UCSD-AML1 (cell line): ENCODE results near the gene GDPD1.
"Not testable (repeated sequence)": the region's sequence is repeated elsewhere in the genome, so short reads cannot be mapped to it uniquely, and the experiment has no call there.

Experiments used
- DNase-seq: peaks from one replicate; lab custom pipeline; 2025; ENCODE audit not compliant: unreplicated experiment; lab: John Stamatoyannopoulos, UW

GDPD1 gene

DNA sequence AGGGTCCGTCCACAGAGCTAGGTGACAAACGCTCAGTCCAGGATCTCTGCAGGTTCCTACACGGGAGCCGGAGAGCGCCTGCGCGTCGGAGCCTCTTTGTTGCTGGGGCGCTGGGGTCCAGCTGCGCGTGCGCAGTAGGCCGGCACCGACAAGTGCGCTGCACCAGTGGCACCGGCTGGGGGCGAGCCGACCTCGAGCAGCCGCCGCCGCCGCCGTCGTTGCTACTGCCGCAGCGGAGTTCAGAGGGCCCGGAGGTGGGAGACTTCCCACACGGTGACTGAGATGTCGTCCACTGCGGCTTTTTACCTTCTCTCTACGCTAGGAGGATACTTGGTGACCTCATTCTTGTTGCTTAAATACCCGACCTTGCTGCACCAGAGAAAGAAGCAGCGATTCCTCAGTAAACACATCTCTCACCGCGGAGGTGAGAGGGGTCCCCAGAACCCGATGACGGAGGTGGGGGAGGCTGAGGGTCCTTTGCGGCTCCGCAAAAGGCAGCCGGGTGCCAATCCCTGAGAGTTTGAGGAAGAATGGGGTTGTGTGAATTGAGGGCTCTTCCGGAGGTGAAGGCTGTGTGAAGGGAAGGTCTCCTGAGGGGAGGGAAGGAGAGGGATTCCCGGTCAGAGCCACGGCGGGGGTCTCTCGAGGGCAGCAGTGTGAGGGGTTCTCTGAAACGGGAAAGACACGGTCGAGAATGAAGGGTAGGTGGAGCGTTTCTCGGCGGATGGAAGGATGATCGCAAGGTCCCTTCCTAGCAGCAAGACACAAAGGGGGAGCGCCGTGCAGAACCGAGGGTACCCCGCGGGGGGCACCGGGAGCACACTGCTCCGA is at the start of gene GDPD1:
Gene GDPD1 (plus strand): TSS at position 184 of the 831 bp plus-strand sequence. CDS start 99 bp downstream, at position 283.
- DNase-seq, result peak; percentile 97

GRCh38 chr17:59172436-59173004 is 47.8 kb upstream of the GDPD1 start:
- DNase-seq, result no peak

DNA sequence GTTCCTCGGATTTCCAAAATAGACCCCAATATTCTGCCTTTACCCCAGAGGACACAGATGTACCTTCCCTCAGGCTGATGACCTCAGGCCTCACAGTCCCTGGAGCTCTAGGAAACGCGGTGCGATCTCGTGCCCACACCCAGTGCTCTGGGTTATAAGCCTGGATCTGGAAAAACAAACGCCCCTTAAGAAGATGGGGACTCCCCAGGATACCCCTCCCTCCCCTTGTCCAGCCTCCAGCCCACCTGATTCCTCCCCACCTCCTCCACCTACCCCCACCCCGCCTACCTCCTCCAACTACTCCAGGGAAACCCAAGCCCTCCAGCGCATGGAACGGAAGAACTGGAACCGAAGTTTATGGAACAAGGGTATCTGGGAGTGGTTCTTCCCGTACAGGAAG is 45.6 kb upstream of the GDPD1 start:
- no peak for DNase-seq

DNA sequence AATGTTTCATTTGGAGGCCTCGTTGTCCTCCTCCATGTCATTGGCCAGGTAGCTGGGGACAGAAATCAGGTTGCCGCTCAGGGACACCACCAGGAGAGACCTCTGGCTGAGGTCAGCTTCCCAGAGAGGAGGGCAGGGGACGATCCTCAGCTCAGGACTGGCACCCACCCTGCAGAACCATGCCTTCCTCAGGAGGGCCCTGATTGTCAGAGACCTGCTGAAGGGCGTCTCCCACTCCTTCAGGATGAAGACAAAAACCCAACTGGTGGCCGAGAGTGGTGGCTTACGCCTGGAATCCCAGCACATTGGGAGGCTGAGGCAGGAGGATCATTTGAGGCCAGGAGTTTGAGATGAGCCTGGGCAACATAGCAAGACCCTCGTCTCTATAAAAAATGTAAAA is 45.2 kb upstream of the GDPD1 start:
- DNase-seq, result no peak

DNA sequence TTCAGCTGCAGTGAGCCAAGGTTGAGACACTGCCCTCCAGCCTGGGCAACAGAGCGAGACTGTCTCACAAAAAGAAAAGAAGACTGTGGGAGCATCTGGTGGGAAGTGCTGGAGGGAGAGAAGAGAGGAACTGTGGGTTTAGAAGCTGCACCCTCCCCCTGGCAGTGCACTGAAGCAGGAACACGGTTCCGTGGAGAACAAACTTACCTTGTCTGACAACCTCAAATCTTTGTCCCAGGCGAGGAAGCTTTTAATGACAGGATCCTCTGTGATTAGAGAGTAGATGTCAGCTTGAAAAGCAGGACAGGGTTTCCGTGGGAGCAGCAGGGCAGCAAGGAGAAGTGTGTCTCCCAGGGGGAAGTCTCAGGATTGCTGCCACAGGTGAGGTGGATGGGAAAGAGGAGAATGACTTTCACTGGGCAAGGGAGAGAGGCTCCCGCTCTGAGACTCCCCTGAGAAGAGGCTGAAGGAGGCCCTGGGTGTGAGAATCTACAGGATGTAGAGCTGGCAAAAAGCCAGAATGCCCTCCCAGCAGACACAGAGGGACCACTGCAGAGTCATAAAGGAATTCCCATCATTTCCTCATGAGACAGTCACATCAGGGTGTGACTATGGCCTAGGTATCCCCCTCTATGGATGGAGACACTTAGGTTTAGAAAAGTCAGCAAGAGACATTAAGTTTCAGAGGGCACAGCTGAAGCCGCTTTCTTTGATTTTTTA is 41.9 kb upstream of the GDPD1 start:
- no peak for DNase-seq

- DNase-seq, result not testable (repeated sequence)
Observed at GRCh38 chr17:59179601-59180000, 40.7 kb upstream of the GDPD1 start.

- DNase-seq, result no peak
Observed at GRCh38 chr17:59180626-59181025, 39.7 kb upstream of the GDPD1 start.

- no peak for DNase-seq
Observed at GRCh38 chr17:59181481-59181880, 38.8 kb upstream of the GDPD1 start.

DNA sequence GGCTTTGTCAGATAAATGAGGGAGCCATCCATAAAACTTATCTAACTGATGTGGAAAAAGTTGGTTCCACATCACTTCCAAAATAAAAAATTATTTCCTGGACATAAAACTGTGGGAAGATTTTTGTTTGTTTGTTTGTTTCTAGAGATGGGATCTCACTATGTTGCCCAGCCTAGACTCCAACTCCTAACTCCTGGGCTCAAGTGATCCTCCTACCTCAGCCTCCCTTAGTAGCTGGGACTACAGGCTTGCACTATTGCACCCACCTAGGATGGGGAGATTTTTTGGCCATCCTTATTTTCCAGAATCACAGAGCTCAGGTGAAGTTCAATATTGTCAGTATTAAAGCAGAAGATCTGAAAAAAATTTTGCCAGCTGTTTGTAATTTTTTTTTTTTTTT is 34.3 kb upstream of the GDPD1 start:
- DNase-seq, result no peak

GRCh38 chr17:59186850-59187249 is 33.5 kb upstream of the GDPD1 start:
- no peak for DNase-seq

DNA sequence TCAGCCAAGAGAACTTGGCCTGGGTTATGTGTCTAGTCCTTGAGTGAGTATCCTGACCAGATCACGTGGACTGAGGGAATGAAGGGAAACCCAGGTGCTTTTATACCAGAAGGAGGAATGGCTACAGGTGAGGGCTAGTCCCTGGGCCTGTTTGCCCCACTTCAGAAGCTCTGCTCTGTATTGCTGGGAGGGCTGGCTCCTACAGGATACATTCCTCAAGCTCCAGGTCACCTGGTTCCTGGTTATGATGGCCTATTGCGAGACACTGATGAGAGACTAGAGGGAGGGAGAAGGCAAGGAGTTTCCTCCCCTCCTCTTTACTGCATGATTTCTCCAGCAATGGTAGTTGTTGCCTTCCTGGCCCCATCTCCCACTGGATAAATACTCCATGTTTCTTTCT is 29.5 kb upstream of the GDPD1 start:
- no peak for DNase-seq

- no peak for DNase-seq
Observed at GRCh38 chr17:59193336-59193862, 26.9 kb upstream of the GDPD1 start.

- no peak for DNase-seq
Observed at GRCh38 chr17:59199398-59199797, 20.9 kb upstream of the GDPD1 start.

- no peak for DNase-seq
Observed at GRCh38 chr17:59202320-59202719, 18.0 kb upstream of the GDPD1 start.

DNA sequence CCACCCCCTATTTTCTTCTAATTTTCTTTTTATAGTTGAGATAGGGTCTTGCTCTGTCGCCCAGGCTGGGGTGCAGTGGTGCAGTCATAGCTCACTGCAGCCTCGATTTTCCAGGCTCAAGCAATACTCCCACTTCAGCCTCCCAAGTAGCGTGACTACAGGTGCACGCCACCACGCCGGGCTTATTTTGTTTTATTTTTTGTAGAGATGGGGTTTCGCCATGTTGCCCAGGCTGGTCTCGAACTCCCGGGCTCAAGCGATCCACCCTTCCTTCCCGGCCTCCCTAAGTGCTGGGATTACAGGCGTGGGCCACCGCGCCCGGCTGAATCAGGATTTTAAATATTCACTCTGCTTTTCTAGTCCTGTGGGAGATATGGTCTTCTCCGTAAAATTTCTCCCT is 941 bp upstream of the GDPD1 start:
- no peak for DNase-seq

GRCh38 chr17:59219992-59220327 is 351 bp upstream of the GDPD1 start:
- DNase-seq, result no peak

DNA sequence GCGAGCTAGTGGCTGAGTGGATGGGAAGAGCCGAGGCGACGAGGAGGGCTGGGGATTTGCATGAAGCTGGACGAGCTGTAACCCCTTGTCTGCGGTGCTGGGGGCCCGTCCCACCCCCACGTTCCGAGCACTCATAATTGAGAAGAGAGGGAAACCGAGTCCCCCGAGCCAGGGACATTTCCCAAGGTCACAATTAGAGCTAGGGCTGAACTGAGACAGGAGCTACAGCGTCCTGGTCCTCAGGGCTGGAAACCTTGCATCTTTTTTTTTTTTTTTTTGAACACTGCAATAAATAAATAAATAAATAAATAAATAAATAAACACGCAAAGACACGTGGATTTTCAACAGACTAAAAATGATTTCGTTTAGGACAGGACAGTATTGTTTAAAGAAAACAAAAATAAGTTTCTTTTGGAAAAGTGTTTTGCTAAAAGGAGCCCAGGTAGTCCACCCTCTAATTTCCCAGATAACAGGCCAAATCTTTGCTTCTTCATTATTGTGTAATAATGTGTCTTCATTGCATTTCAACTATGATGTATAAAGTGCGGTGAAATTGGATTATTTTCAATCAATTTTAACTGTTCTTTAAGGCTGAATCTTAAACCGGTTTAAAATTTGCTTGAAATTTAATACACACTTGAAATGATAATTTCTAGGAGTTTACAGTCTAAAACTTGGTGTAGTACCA is 992 bp downstream of the GDPD1 start:
- no peak for DNase-seq

- DNase-seq, result no peak
Observed at GRCh38 chr17:59223813-59224212, 3.5 kb downstream of the GDPD1 start.

DNA sequence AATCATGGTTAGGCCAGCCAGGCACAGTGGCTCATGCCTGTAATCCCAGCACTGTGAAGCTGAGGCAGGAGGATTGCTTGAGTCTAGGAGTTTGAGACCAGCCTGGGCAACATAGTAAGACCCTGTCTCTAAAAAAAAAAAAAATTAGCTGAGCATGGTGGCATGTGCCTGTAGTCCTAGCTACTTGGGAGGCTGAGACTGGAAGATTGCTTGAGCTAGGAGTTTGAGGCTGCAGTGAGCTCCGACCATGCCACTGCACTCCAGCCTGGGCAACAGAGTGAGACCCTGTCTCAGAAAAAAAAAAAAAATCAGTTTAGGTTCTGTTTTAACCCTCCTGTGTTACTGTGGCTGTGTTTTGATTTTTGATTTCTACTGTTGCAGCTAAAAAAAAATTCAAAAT is 8.3 kb downstream of the GDPD1 start:
- DNase-seq, result not testable (repeated sequence)

GRCh38 chr17:59230764-59231163 is 10.5 kb downstream of the GDPD1 start:
- no peak for DNase-seq

DNA sequence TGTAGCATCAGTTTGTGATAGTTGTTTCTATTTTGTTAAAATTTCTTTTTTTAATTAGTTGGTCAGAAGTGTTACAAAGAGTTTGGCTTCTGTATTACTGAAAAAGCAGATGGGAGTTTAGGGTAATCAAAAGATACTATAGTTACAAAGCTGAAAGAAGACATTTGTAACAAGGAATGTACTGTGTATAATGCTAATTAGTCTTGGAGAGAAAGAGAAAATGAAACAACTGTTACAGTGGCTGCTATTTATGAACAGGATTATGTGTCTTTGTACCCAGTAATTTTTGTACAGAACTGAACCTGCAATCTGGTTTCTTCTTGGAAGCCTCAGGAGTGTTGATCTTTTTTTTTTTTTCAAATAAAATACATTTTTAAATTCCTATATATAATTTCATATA is 14.3 kb downstream of the GDPD1 start:
- no peak for DNase-seq
